GM18499 (cell line): ENCODE results near the gene TYW1B.
"Not testable (repeated sequence)": the region's sequence is repeated elsewhere in the genome, so short reads cannot be mapped to it uniquely, and the experiment has no call there.

Experiments
- ATAC-seq: cut with Tn5 transposase; IDR thresholded peaks from one replicate; pipeline ENCODE4 v1.9.1; 2021; ENCODE audit warnings: moderate number of reproducible peaks; ENCODE audit not compliant: insufficient read depth, unreplicated experiment

The TYW1B gene

GRCh38 chr7:72583620-72584361 lies 244.2 kb downstream of the TYW1B start:
- not testable (repeated sequence) for ATAC-seq

- ATAC-seq: not testable (repeated sequence)
These were observed 247.7 kb downstream of the TYW1B start for GRCh38 chr7:72580142-72580770.

- ATAC-seq: no peak
These were observed 250.9 kb downstream of the TYW1B start for GRCh38 chr7:72577107-72577506.

GRCh38 chr7:72561988-72562387 lies 266.0 kb downstream of the TYW1B start:
- not testable (repeated sequence) for ATAC-seq

GRCh38 chr7:72559546-72559945 lies 268.5 kb downstream of the TYW1B start:
- ATAC-seq: not testable (repeated sequence)

- not testable (repeated sequence) for ATAC-seq
These were observed 271.3 kb downstream of the TYW1B start for GRCh38 chr7:72556733-72557132.

GRCh38 chr7:72555238-72555637 lies 272.8 kb downstream of the TYW1B start:
- ATAC-seq: not testable (repeated sequence)

GRCh38 chr7:72554401-72554800 lies 273.6 kb downstream of the TYW1B start:
- ATAC-seq: not testable (repeated sequence)

- ATAC-seq: not testable (repeated sequence)
These were observed 277.5 kb downstream of the TYW1B start for GRCh38 chr7:72550454-72550853.

GRCh38 chr7:72546586-72547237 lies 281.3 kb downstream of the TYW1B start:
- ATAC-seq: not testable (repeated sequence)

GRCh38 chr7:72544531-72544930 lies 283.5 kb downstream of the TYW1B start:
- not testable (repeated sequence) for ATAC-seq

GRCh38 chr7:72540923-72541322 lies 287.1 kb downstream of the TYW1B start:
- ATAC-seq: no peak

GRCh38 chr7:72540106-72540611 lies 287.8 kb downstream of the TYW1B start:
- ATAC-seq: no peak

GRCh38 chr7:72539702-72540101 lies 288.3 kb downstream of the TYW1B start:
- ATAC-seq: no peak

GRCh38 chr7:72538856-72539255 lies 289.1 kb downstream of the TYW1B start:
- ATAC-seq: no peak

GRCh38 chr7:72538147-72538546 lies 289.9 kb downstream of the TYW1B start:
- ATAC-seq: no peak

GRCh38 chr7:72536038-72536437 lies 292.0 kb downstream of the TYW1B start:
- not testable (repeated sequence) for ATAC-seq

GRCh38 chr7:72531048-72531447 lies 297.0 kb downstream of the TYW1B start:
- ATAC-seq: not testable (repeated sequence)
